Mucosa of rectum (tissue), 2 donors: Measurements from ENCODE around the gene BTBD2.
"Not testable (repeated sequence)": the region's sequence is repeated elsewhere in the genome, so short reads cannot be mapped to it uniquely, and the experiment has no call there.

Source experiments
- H3K27ac ChIP-seq, 2 donors: one replicate each; pipeline ENCODE4 v1.7.0; 2013; ENCODE audit warnings: inconsistent platforms in 2 of 2, low read depth in 2 of 2, low read length in 2 of 2
- H3K27me3 ChIP-seq, 2 donors: one replicate each; pipeline ENCODE4 v1.7.0; 2013; ENCODE audit warnings: low read length in 2 of 2; ENCODE audit not compliant: control insufficient read depth in 2 of 2, insufficient read depth in 2 of 2
- H3K36me3 ChIP-seq, 2 donors: one replicate each; pipeline ENCODE4 v1.7.0; 2013; ENCODE audit warnings: low read length in 2 of 2; ENCODE audit not compliant: control insufficient read depth in 2 of 2, insufficient read depth in 2 of 2
- H3K4me1 ChIP-seq, 2 donors: one replicate each; pipeline ENCODE4 v1.7.0; 2013; ENCODE audit warnings: low read length in 2 of 2, mild to moderate bottlenecking in 1 of 2; ENCODE audit not compliant: control insufficient read depth in 2 of 2, insufficient read depth in 2 of 2
- H3K4me3 ChIP-seq, 2 donors: one replicate each; pipeline ENCODE4 v1.7.0; 2013; ENCODE audit warnings: low read length in 2 of 2
- H3K9ac ChIP-seq, 2 donors: one replicate each; pipeline ENCODE4 v1.7.0; 2013; ENCODE audit warnings: low read length in 2 of 2, low read depth in 1 of 2, mild to moderate bottlenecking in 1 of 2
- H3K9me3 ChIP-seq, 2 donors: one replicate each; pipeline ENCODE4 v1.7.0; 2013; ENCODE audit warnings: low read length in 2 of 2; ENCODE audit not compliant: control insufficient read depth in 2 of 2
- donor health status: healthy.
- donor health status: Normal muscosa, but diverticular disease.

The BTBD2 gene

GRCh38 chr19:1991018-1991913, 24.2 kb downstream of the BTBD2 start:
- Histone ChIP-seq H3K4me1 (no peaks in the 10 kb centered on the region), H3K36me3 (peaks cover 24 to 38% of the 10 kb centered on the region in 2 donors), H3K27me3 (no peaks in the 10 kb centered on the region), H3K27ac (no peak overlapping the region), H3K4me3 (no peak overlapping the region), H3K9me3 (no peaks in the 10 kb centered on the region), H3K9ac (no peak overlapping the region)

- Histone ChIP-seq H3K27ac (no peak overlapping the region), H3K27me3 (no peaks in the 10 kb centered on the region), H3K9me3 (no peaks in the 10 kb centered on the region), H3K4me3 (no peak overlapping the region), H3K9ac (no peak overlapping the region), H3K36me3 (peaks cover 31 to 45% of the 10 kb centered on the region in 2 donors), H3K4me1 (no peaks in the 10 kb centered on the region)
Measured at GRCh38 chr19:1990230-1991017, 25.1 kb downstream of the BTBD2 start.

- no peaks in the 10 kb centered on the region for H3K4me1 ChIP-seq
- H3K27ac ChIP-seq = no peak overlapping the region
- no peak overlapping the region for H3K4me3 ChIP-seq
- H3K27me3 ChIP-seq = no peaks in the 10 kb centered on the region
- H3K9me3 ChIP-seq = no peaks in the 10 kb centered on the region
- H3K36me3 ChIP-seq = peaks cover 38 to 51% of the 10 kb centered on the region in 2 donors
- no peak overlapping the region for H3K9ac ChIP-seq
Measured at GRCh38 chr19:1989513-1990229, 25.8 kb downstream of the BTBD2 start.

GRCh38 chr19:1988464-1988863, 27.1 kb downstream of the BTBD2 start:
- H3K36me3 ChIP-seq = peaks cover 38 to 50% of the 10 kb centered on the region in 2 donors
- H3K27ac ChIP-seq, H3K4me1 ChIP-seq, H3K4me3 ChIP-seq, H3K9me3 ChIP-seq, H3K9ac ChIP-seq, H3K27me3 ChIP-seq: not testable (repeated sequence)

GRCh38 chr19:1987197-1988187, 28.0 kb downstream of the BTBD2 start:
- Histone ChIP-seq H3K9me3 (no peaks in the 10 kb centered on the region), H3K9ac (no peak overlapping the region), H3K36me3 (peaks cover 38 to 52% of the 10 kb centered on the region in 2 donors), H3K4me1 (no peaks in the 10 kb centered on the region), H3K27ac (no peak overlapping the region), H3K27me3 (no peaks in the 10 kb centered on the region), H3K4me3 (no peak overlapping the region)

GRCh38 chr19:1986357-1987162, 29.0 kb downstream of the BTBD2 start:
- Histone ChIP-seq H3K36me3 (peaks cover 41 to 57% of the 10 kb centered on the region in 2 donors), H3K9me3 (no peaks in the 10 kb centered on the region), H3K27me3 (no peaks in the 10 kb centered on the region), H3K4me1 (no peaks in the 10 kb centered on the region), H3K4me3 (no peak overlapping the region), H3K9ac (no peak overlapping the region), H3K27ac (no peak overlapping the region)

- H3K27ac ChIP-seq = no peak overlapping the region
- H3K4me3 ChIP-seq = no peak overlapping the region
- H3K27me3 ChIP-seq = no peaks in the 10 kb centered on the region
- H3K9ac ChIP-seq = no peak overlapping the region
- H3K4me1 ChIP-seq = no peaks in the 10 kb centered on the region
- no peaks in the 10 kb centered on the region for H3K9me3 ChIP-seq
- H3K36me3 ChIP-seq = peaks cover 48 to 57% of the 10 kb centered on the region in 2 donors
Measured at GRCh38 chr19:1985588-1986356, 29.7 kb downstream of the BTBD2 start.

- peaks cover 35 to 48% of the 10 kb centered on the region in 2 donors for H3K36me3 ChIP-seq
- no peak overlapping the region for H3K27ac ChIP-seq
- no peak overlapping the region for H3K4me3 ChIP-seq
- H3K4me1 ChIP-seq = no peaks in the 10 kb centered on the region
- no peaks in the 10 kb centered on the region for H3K27me3 ChIP-seq
- H3K9me3 ChIP-seq = no peaks in the 10 kb centered on the region
- no peak overlapping the region for H3K9ac ChIP-seq
Measured at GRCh38 chr19:1984357-1984756, 31.2 kb downstream of the BTBD2 start.
